Lower lobe of right lung (tissue), 2 donors: ENCODE results near the gene ATIC. TPM values are rescaled to one million over a fixed set of nuclear protein-coding genes. Genes with fewer than 3 reads are reported as not detected.

Experiments
- ATAC-seq, 2 donors: fragments of 200-7000 bp; cut with Tn5 transposase; one replicate each; pipeline ENCODE4 v1.9.1; 2020 to 2022; ENCODE audit warnings: mild to moderate bottlenecking in 2 of 2, moderate library complexity in 2 of 2
- DNase-seq: peaks from one replicate; pipeline ENCODE4 v3.0.0-alpha.2; 2020
- H3K27ac ChIP-seq: fragments of 200-600 bp; one replicate; pipeline ENCODE4 v1.8.0; 2022
- H3K27me3 ChIP-seq: fragments of 200-600 bp; one replicate; pipeline ENCODE4 v1.8.0; 2022; ENCODE audit warnings: low read depth
- H3K36me3 ChIP-seq: fragments of 200-600 bp; one replicate; pipeline ENCODE4 v1.8.0; 2022; ENCODE audit warnings: mild to moderate bottlenecking
- H3K4me1 ChIP-seq: fragments of 200-600 bp; one replicate; pipeline ENCODE4 v1.8.0; 2022
- H3K4me3 ChIP-seq: fragments of 200-600 bp; one replicate; pipeline ENCODE4 v1.8.0; 2022; ENCODE audit warnings: mild to moderate bottlenecking
- H3K9me3 ChIP-seq: fragments of 200-600 bp; one replicate; pipeline ENCODE4 v1.8.0; 2022
- CTCF ChIP-seq: fragments of 200-600 bp; IDR thresholded peaks from one replicate; pipeline ENCODE4 v1.8.0; 2022; ENCODE audit warnings: antibody characterized with exemption, mild to moderate bottlenecking
- intact Hi-C: fragments of 100-400 bp; cut with DNase I; formaldehyde crosslinking; loops from one replicate; pipeline ENCODE4 v1.11.0; 2022
- total RNA-seq: library from RNA; stranded (reverse); fragmentation: NEBNext Ultra II Directional; extraction: Animal tissue kit (Norgen Biotek cat#: 25700); gene quantifications from one replicate; pipeline ENCODE4 v1.2.1, GENCODE V29; 2021
- donor health status: DM: no; HTN: yes; CAD: no; lungs with severe emphysema.

The ATIC gene
- total RNA-seq, 1 donor from 2014 or later, result 65.5 TPM

- intact Hi-C loops, result no loop called here
- peaks cover 12% of the 10 kb centered on the region for H3K4me1 ChIP-seq
- TF ChIP-seq CTCF, result no peak
- H3K9me3 ChIP-seq, result no peaks in the 10 kb centered on the region
- peak; percentile 51 to 52 for ATAC-seq
- H3K4me3 ChIP-seq, result no peak overlapping the region
- peaks cover 65% of the 10 kb centered on the region for H3K36me3 ChIP-seq
- H3K27ac ChIP-seq, result no peak overlapping the region
- H3K27me3 ChIP-seq, result no peaks in the 10 kb centered on the region
- no peak for DNase-seq
Observed at GRCh38 chr2:215396595-215397313, 84.9 kb downstream of the ATIC start.

GRCh38 chr2:215397632-215398341 lies 85.9 kb downstream of the ATIC start:
- no peak for TF ChIP-seq CTCF
- no peak overlapping the region for H3K27ac ChIP-seq
- H3K9me3 ChIP-seq, result no peaks in the 10 kb centered on the region
- DNase-seq, result no peak
- peaks cover 12% of the 10 kb centered on the region for H3K4me1 ChIP-seq
- no peak overlapping the region for H3K4me3 ChIP-seq
- ATAC-seq, result peak; percentile 79 to 93
- no peaks in the 10 kb centered on the region for H3K27me3 ChIP-seq
- intact Hi-C loops, result no loop called here
- H3K36me3 ChIP-seq, result peaks cover 60% of the 10 kb centered on the region

- Histone ChIP-seq H3K27me3 (no peaks in the 10 kb centered on the region), H3K27ac (no peak overlapping the region), H3K36me3 (peaks cover 57% of the 10 kb centered on the region), H3K9me3 (no peaks in the 10 kb centered on the region), H3K4me1 (peaks cover 12% of the 10 kb centered on the region), H3K4me3 (no peak overlapping the region)
- no peak for DNase-seq
- no peak for TF ChIP-seq CTCF
- intact Hi-C loops, result no loop called here
- no peak for ATAC-seq
Observed at GRCh38 chr2:215399067-215399716, 87.3 kb downstream of the ATIC start.

Other genes with a start within 250 kb of the ATIC start
- not detected for gene ABCA12, start 173.4 kb upstream of the ATIC start, total RNA-seq
- 1,248 TPM for gene FN1, start 124.0 kb downstream of the ATIC start, total RNA-seq